HG03439 (cell line): Measurements from ENCODE around the gene TCF7L1.

ENCODE experiments used
- ATAC-seq: cut with Tn5 transposase; IDR thresholded peaks from one replicate; pipeline ENCODE4 v1.9.1; 2021; ENCODE audit warnings: mild to moderate bottlenecking, moderate library complexity; ENCODE audit not compliant: unreplicated experiment

The TCF7L1 gene

GRCh38 chr2:85216927-85217326, 83.7 kb downstream of the TCF7L1 start:
- ATAC-seq = no peak

- no peak for ATAC-seq
Measured at GRCh38 chr2:85221067-85221691, 88.0 kb downstream of the TCF7L1 start.

- ATAC-seq = no peak
Measured at GRCh38 chr2:85222792-85223191, 89.6 kb downstream of the TCF7L1 start.

DNA sequence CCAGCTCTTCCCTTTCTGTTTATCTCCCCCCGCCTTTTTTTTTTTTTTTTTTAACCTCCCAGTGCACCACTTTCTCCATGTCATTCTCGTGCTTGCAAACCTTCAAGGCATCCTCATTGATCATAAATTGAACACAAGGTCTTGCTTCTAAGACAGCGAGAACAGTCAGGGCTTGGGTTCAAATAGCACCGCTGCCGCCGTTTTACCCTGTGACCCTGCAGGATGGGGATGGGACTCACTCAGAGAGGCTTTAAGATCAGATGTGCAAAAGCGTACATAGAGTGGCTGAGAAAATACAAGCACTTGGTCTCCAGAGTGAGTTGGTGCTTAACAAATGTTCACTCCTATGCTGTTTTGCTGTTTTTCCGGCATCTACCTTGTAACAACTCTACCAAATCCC, 93.6 kb downstream of the TCF7L1 start:
- no peak for ATAC-seq

DNA sequence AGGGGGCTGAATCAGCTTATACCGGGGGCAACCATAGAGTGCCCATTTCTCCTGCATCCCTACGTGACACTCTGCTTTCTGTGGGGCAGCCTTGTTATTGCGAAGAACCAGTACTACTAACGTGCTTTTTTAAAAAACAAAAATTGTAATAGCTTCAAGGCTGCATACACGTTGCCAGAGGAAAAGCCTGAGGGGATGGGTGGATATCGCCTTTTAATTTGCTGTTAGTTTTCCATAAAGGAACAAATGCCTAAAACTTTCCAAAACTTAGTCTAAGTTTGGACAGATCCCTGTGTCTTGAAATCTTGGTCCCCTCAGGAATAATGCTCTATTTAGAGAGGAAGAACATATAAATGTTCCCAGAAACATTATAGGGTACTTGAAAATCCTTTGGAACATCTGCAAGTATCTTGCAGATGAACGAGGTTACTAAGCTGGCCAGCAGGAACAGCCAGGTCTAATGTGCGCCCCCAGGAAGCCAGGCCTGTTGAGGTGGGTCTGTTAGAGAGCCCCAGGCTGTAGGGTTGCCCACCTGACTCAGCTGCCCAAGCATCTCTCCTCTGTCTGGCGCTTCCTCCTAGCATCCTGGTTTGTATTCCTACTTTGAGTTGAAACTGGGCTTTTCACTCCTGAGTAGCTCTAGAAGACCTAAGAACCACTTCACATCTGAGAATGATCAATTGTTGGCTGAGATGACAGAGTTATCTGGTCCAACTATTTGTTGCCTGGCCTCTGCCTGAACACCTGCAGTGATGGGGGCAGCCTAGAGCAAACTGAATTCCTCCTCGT, 97.7 kb downstream of the TCF7L1 start:
- ATAC-seq = no peak

DNA sequence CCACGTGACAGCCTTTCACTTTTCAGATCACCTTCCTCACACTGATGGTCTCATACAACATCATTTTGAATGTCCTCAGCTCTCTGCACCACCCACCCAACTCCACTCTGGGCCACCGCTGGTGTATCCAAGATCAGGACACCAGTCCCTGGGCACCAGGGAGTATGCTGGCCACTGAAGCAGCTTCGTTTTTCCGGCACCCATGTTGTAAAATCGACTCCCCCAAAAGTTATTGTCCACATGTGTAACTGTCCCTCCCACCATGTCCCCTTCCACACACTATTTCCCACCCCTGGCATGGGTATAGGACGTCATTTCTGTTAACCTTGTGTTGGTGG, 98.2 kb downstream of the TCF7L1 start:
- ATAC-seq = no peak

DNA sequence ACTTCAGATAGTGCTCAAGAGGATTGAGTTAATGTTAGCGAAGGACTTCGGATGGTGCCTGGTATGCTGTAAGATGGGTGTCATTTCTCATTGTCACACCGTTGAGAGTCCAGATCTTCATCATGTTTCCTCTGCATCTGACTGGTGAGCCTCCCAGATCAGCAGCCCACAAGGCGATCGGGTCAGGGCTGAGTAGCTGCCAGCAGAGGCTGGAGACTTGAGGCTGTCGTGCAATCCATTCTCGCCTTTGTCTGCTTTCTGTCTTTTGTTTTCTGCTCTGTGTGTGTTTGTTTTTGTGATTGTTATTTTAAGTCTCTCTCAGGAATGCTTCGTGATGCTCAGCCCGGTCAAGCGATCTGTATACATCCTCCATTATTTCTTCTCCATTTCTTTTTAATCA, 98.8 kb downstream of the TCF7L1 start:
- no peak for ATAC-seq

DNA sequence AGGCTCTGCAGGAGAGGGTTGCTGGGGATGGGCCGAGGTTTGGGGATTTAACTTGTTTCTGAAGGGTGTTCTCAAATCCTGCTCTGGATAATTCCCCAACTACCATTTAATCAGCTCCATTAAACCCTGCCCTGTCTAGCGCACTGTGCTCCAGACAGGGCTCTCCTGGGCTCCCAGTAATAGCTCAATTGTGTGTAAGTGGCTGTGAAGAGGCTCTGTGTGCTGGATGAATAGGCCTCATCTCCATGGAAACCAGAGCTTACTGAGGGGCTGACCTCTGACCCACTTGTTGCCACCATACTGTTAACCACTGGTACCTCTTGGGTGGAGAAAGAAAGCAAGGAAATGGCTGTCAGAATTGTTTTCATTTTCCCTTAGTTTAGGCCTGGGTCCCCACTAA, 101.7 kb downstream of the TCF7L1 start:
- ATAC-seq = no peak

- ATAC-seq = no peak
Measured at GRCh38 chr2:85235281-85235680, 102.1 kb downstream of the TCF7L1 start.

GRCh38 chr2:85236084-85236483, 102.9 kb downstream of the TCF7L1 start:
- ATAC-seq = no peak

GRCh38 chr2:85237849-85238565, 104.8 kb downstream of the TCF7L1 start:
- ATAC-seq = no peak

- ATAC-seq = no peak
Measured at GRCh38 chr2:85238607-85239006, 105.4 kb downstream of the TCF7L1 start.

- no peak for ATAC-seq
Measured at GRCh38 chr2:85239102-85239501, 105.9 kb downstream of the TCF7L1 start.

GRCh38 chr2:85240055-85240454, 106.9 kb downstream of the TCF7L1 start:
- ATAC-seq = no peak

- ATAC-seq = no peak
Measured at GRCh38 chr2:85242321-85242720, 109.1 kb downstream of the TCF7L1 start.

- no peak for ATAC-seq
Measured at GRCh38 chr2:85243101-85244072, 110.2 kb downstream of the TCF7L1 start.

DNA sequence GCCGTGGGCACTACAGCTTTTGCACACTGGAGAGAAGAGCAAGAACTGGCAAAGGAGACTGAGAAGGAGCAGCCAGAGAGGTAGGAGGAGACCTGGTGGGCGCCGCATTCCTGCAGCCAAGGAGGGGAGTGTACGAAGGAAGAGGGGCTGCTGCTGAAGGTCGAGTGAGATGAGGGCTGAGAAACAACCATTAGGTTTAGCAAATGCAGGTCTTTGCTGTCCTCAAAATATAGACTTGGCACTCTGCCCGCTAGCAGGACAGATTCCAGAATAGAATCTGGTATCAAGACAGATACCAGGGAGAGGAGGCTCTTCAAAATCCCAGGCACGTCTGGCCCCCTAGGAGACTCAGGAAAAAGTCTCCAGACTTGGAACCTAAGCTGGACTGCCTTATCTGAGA, 111.6 kb downstream of the TCF7L1 start:
- no peak for ATAC-seq

GRCh38 chr2:85245891-85246290, 112.7 kb downstream of the TCF7L1 start:
- no peak for ATAC-seq

GRCh38 chr2:85246348-85246747, 113.2 kb downstream of the TCF7L1 start:
- ATAC-seq = no peak

DNA sequence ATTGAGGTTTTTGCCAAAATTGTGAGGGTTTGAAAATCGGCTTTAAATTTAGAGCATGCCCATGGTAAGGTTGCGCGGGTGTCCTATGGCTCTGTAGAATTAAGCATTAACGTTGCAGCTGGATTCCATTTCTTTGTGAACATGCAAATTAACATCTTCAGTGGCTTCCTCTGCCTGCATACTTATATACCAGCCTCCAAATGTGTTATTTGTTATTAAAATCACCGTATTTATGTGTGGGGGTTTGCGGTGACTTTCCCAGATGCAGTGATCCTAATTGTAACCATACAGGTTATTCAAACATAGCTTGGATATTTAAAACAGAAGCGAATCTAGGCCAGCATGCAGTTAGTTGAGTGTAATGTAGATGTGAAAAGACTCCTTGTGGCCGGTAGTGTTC, 114.4 kb downstream of the TCF7L1 start:
- ATAC-seq = no peak
